HFFc6 (cell line): ENCODE measurements around the gene PKIG. TPM values are rescaled to one million over a fixed set of nuclear protein-coding genes. Genes with fewer than 3 reads are reported as not detected.

Source experiments
- DNase-seq: peaks from one replicate; pipeline ENCODE4 v3.0.0-alpha.2; 2018
- H3K27ac Mint-ChIP-seq: 2 replicates; pipeline ENCODE4 v1.8.0; 2020; ENCODE audit warnings: mild to moderate bottlenecking, mixed read lengths
- H3K27me3 Mint-ChIP-seq: 2 replicates; pipeline ENCODE4 v1.8.0; 2021; ENCODE audit warnings: mild to moderate bottlenecking, moderate library complexity, mixed read lengths; ENCODE audit not compliant: insufficient read depth
- H3K36me3 Mint-ChIP-seq: 2 replicates; pipeline ENCODE4 v1.8.0; 2021; ENCODE audit warnings: low read depth, mixed read lengths
- H3K4me1 Mint-ChIP-seq: 2 replicates; pipeline ENCODE4 v1.8.0; 2020; ENCODE audit warnings: low read depth, mixed read lengths
- H3K4me3 Mint-ChIP-seq: 2 replicates; pipeline ENCODE4 v1.8.0; 2020; ENCODE audit warnings: mild to moderate bottlenecking, moderate library complexity, mixed read lengths
- H3K9me3 Mint-ChIP-seq: 2 replicates; pipeline ENCODE4 v1.8.0; 2020; ENCODE audit warnings: mild to moderate bottlenecking, mixed read lengths
- total RNA-seq, 6 experiments: library from RNA; stranded (reverse); fragmentation: NEBNext Ultra II Directional; extraction: Animal tissue kit (Norgen Biotek cat#: 25700); gene quantifications; 2 replicates in 1 of 6; 3 replicates in 5 of 6; pipeline ENCODE4 v1.2.3, GENCODE V29; 2021
- TF ChIP-seq, protein P1 (sequence below): fragments of 200-600 bp; sonication (generic); IDR thresholded peaks from 2 replicates; pipeline ENCODE4 v1.5.0; 2021; ENCODE audit warnings: antibody characterized with exemption, mild to moderate bottlenecking

PKIG gene
- total RNA-seq, 6 experiments from 2014 or later = 35.5 to 57.6 (median 52.0) TPM

DNA sequence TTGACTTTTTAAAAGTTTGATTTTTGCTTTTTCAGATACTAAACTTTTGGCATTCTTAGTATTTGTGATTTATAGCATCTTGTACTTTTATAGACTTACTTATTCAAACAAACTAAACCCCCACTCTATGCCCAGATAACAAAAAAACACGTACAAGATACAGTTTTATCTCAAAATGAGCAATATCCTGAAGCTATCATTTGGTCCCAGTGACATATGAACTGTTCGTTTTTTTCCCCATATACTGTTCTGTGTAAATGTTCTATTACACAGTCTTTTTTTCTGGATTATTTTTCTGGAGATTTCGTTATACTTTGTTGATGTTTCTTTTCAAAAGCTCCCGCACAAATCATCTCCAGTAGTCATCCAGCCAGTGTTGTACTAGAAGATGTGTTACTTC lies 33.3 kb upstream of the PKIG start:
- Mint-ChIP-seq H3K36me3 (no peaks in the 10 kb centered on the region), H3K27me3 (peaks cover 3% of the 10 kb centered on the region; the same call in 1 of the 2 replicates), H3K9me3 (no peaks in the 10 kb centered on the region), H3K4me3 (peak overlapping the region; percentile 16; the same call in 1 of the 2 replicates), H3K27ac (peak overlapping the region; percentile 32), H3K4me1 (peaks cover 51% of the 10 kb centered on the region)
- TF ChIP-seq, protein P1, sequence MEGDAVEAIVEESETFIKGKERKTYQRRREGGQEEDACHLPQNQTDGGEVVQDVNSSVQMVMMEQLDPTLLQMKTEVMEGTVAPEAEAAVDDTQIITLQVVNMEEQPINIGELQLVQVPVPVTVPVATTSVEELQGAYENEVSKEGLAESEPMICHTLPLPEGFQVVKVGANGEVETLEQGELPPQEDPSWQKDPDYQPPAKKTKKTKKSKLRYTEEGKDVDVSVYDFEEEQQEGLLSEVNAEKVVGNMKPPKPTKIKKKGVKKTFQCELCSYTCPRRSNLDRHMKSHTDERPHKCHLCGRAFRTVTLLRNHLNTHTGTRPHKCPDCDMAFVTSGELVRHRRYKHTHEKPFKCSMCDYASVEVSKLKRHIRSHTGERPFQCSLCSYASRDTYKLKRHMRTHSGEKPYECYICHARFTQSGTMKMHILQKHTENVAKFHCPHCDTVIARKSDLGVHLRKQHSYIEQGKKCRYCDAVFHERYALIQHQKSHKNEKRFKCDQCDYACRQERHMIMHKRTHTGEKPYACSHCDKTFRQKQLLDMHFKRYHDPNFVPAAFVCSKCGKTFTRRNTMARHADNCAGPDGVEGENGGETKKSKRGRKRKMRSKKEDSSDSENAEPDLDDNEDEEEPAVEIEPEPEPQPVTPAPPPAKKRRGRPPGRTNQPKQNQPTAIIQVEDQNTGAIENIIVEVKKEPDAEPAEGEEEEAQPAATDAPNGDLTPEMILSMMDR = no peak
- DNase-seq = no peak

DNA sequence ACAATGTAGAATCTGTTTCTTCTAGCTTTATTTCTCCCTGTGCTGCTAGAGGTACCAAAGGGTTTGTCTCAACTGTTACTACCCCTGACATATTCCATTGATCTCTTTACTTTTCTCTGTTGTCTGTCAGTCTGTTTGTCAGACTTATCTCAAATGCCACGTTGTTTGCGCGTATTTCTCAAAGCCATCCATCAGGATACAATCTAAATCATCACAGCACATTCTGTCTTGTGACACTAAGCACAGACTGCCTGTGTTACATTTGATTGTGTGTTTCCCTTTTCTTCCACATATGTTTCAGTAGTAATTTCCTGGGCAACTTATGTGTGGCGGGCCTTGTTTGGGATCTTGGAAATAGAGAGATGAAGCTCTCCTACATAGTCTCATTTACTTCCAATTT lies 30.3 kb upstream of the PKIG start:
- H3K4me1 Mint-ChIP-seq = peaks cover 55% of the 10 kb centered on the region
- no peaks in the 10 kb centered on the region for H3K36me3 Mint-ChIP-seq
- peaks cover 3% of the 10 kb centered on the region; the same call in 1 of the 2 replicates for H3K27me3 Mint-ChIP-seq
- DNase-seq = no peak
- no peaks in the 10 kb centered on the region for H3K9me3 Mint-ChIP-seq
- TF ChIP-seq, protein P1 = no peak
- H3K27ac Mint-ChIP-seq = no peak overlapping the region
- H3K4me3 Mint-ChIP-seq = no peak overlapping the region

DNA sequence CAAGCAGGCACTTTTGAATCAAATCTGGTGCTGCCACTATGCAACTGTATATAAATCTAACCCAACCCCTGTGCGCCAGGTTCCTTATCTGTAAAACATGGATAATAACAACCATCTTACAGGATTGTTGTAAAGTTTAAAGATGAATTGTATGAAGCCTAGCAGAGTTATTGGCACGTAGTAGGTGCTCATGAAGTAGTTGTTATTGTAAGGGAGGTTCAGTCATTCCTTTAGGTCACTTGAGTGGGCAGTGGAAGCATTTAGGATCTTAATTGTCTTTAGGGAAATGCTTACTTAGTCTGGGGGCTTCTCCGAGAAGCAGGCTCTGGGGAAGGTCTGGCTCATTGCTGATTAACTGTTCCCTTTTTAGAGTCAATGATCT lies 29.8 kb upstream of the PKIG start:
- Mint-ChIP-seq H3K4me1 (peaks cover 50% of the 10 kb centered on the region), H3K27ac (peak overlapping the region; percentile 83), H3K4me3 (peak overlapping the region; percentile 60), H3K9me3 (no peaks in the 10 kb centered on the region), H3K36me3 (no peaks in the 10 kb centered on the region), H3K27me3 (peaks cover 3% of the 10 kb centered on the region; the same call in 1 of the 2 replicates)
- no peak for DNase-seq
- TF ChIP-seq, protein P1 = no peak

DNA sequence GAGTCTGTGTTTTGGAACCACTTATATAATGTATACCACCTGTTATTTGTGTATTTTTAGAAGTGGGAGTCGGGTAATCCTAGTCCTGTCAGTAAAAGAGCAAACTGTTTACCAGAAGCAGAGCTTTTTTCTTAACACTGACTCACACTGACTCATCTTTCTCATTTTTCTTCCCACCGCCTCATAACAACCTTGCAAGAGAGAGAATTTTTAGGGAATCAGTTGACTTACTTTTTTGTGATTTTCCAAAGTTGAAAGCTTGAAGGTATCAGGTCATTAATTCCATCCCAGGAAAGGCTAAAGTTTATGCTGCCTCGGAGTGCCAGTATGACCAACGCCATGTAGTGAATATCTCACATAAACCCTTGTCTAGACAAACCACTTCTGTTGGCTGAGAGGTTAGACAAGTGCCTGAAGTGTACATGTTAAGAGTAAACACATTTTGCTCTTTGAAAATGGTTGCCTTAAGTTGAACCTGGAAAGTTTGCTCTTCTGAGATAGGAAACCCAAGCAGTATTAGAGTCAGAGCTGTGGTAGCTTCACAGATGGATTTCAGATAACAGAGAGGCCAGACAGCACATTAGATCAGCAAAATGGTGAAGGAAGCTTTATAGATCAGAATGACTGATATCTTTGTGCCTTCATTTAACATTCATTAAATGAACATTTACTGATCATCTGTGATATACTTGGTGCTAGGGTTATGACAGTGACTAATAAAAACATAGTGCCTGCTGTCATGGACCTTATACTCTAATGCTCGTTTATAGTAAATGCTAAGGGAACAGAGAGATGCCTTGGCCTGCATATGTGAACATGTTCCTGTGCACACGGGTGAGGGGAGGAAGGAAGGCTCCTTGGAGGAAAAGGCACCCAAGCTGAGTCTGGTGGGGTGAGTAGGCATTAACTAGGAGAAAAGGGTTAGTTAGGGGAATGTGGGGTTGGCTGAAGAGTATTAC lies 29.1 kb upstream of the PKIG start:
- Mint-ChIP-seq H3K27ac (peak overlapping the region; percentile 83), H3K9me3 (no peaks in the 10 kb centered on the region), H3K36me3 (no peaks in the 10 kb centered on the region), H3K27me3 (no peaks in the 10 kb centered on the region), H3K4me1 (peaks cover 43% of the 10 kb centered on the region), H3K4me3 (peak overlapping the region; percentile 60)
- TF ChIP-seq, protein P1 = no peak
- peak; percentile 74 for DNase-seq

DNA sequence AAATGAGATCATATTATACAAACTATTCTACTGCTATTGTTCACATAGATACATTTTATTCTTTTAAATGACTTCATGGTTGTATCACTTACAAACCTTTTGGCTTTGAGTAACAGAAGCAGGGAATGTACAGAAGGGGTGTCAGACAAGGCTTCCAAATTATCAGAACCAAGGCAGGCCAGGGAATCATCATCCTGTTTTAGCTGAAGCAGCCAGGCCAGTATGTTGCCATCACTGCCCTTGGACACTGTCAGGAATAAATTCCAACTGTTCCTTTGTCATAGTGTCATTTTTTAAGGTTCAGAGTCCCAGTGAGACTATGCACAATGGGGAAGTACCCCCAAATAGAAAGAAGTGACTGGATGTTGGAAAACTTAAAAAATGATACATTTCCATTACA lies 23.1 kb upstream of the PKIG start:
- Mint-ChIP-seq H3K36me3 (no peaks in the 10 kb centered on the region), H3K4me1 (peaks cover 3% of the 10 kb centered on the region; the same call in 1 of the 2 replicates), H3K4me3 (no peak overlapping the region)

More for the DNA sequence above, 23.1 kb upstream of the PKIG start:
- H3K9me3 Mint-ChIP-seq = no peaks in the 10 kb centered on the region
- no peak for DNase-seq
- no peaks in the 10 kb centered on the region for H3K27me3 Mint-ChIP-seq
- TF ChIP-seq, protein P1 = no peak
- H3K27ac Mint-ChIP-seq = no peak overlapping the region
